Neural progenitor cell (in vitro differentiated cells): Measurements from ENCODE around the gene SPATA24.

ENCODE experiments used
- CTCF ChIP-seq: fragments of 200-600 bp; sonication (generic); IDR thresholded peaks from 2 replicates; pipeline ENCODE4 v1.5.1; 2017; ENCODE audit warnings: antibody characterized with exemption, mild to moderate bottlenecking
- EZH2 ChIP-seq: fragments of 200-600 bp; sonication (generic); IDR thresholded peaks from 2 replicates; pipeline ENCODE4 v1.6.1; 2017; ENCODE audit warnings: antibody characterized with exemption, mild to moderate bottlenecking, moderate library complexity
- EZH2phosphoT487 ChIP-seq: fragments of 200-600 bp; sonication (generic); IDR thresholded peaks from 2 replicates; pipeline ENCODE4 v1.6.1; 2017; ENCODE audit warnings: antibody characterized with exemption

GRCh38 chr5:139390639-139391569, 13.0 kb downstream of the SPATA24 start:
- no peak for TF ChIP-seq CTCF
- no peak for TF ChIP-seq EZH2phosphoT487
- no peak for TF ChIP-seq EZH2
